Psoas muscle (tissue), 8 donors: ENCODE results near the gene MTCL1. TPM values are rescaled to one million over a fixed set of nuclear protein-coding genes. Genes with fewer than 3 reads are reported as not detected.

ENCODE experiments used
- ATAC-seq, 4 donors: fragments of 200-7000 bp; cut with Tn5 transposase; one replicate each; pipeline ENCODE4 v1.9.1; 2020; ENCODE audit warnings: moderate library complexity in 3 of 4, mild to moderate bottlenecking in 2 of 4
- DNase-seq, 2 donors: peaks; one replicate each; pipeline ENCODE4 v3.0.0-alpha.2; 2020
- H3K27ac ChIP-seq: fragments of 200-600 bp; one replicate; pipeline ENCODE4 v1.8.0; 2022
- H3K27me3 ChIP-seq, 3 donors: fragments of 200-600 bp in 1 of 3; one replicate each; pipeline versions ENCODE4 v1.6.1 to v1.8.0; 2013 to 2022; ENCODE audit warnings: low read length in 2 of 3, mild to moderate bottlenecking in 2 of 3, moderate library complexity in 1 of 3; ENCODE audit not compliant: insufficient read depth in 3 of 3
- H3K36me3 ChIP-seq, 2 donors: fragments of 200-600 bp in 1 of 2; one replicate each; pipeline versions ENCODE4 v1.6.1 to v1.8.0; 2013 to 2022; ENCODE audit warnings: low read depth in 1 of 2, mild to moderate bottlenecking in 1 of 2, moderate library complexity in 1 of 2; ENCODE audit not compliant: insufficient read depth in 1 of 2
- H3K4me1 ChIP-seq: fragments of 200-600 bp; one replicate; pipeline ENCODE4 v1.8.0; 2022
- H3K4me3 ChIP-seq: fragments of 200-600 bp; one replicate; pipeline ENCODE4 v1.8.0; 2022; ENCODE audit warnings: mild to moderate bottlenecking
- H3K9me3 ChIP-seq: fragments of 200-600 bp; one replicate; pipeline ENCODE4 v1.8.0; 2022
- WGBS, 3 donors: extraction: QIAGEN DNeasy Blood & Tissue Kit; methylation state at CpG; one replicate each; pipeline versions ENCODE4 v1.1.6 to v1.1.7; 2013; 5-methylcytosine and 5-hydroxymethylcytosine counted together
- intact Hi-C, 2 donors: fragments of 100-400 bp; cut with DNase I; formaldehyde crosslinking; loops; one replicate each; pipeline versions ENCODE4 v1.11.0 to v1.14.2; 2022
- polyA plus RNA-seq, 3 donors: library from polyadenylated mRNA; stranded (reverse); fragments of 200-250 nt; gene quantifications; one replicate each; pipeline ENCODE4 v1.2.3, GENCODE V29; 2013
- total RNA-seq, 4 donors: library from RNA; stranded (reverse); fragmentation: NEBNext Ultra II Directional in 2 of 4; extraction: Animal tissue kit (Norgen Biotek cat#: 25700) in 2 of 4; gene quantifications; one replicate each; pipeline versions ENCODE4 v1.2.1 to v1.2.4, GENCODE V29; 2021 to 2023
- TF ChIP-seq, protein P1 (sequence below): fragments of 200-600 bp; IDR thresholded peaks from one replicate; pipeline ENCODE4 v1.8.0; 2022; ENCODE audit warnings: antibody characterized with exemption
- donor health status: healthy with polysubstance abuse.
- donor health status: DM: no; HTN: no; CAD: no; lungs with moderate emphysema.
- donor health status: Bipolar disorder and iron deficiency.
- donor health status: healthy.
- donor health status: DM: yes; HTN: yes; CAD: no.
- donor health status: DM: no; HTN: no; CAD: no.
- donor health status: DM: no; HTN: no; CAD: no.
- donor health status: DM: yes; HTN: yes; CAD: no.

The MTCL1 gene
- total and polyA plus RNA-seq, 7 donors: 1.3 to 5.3 (median 3.0) TPM

DNA sequence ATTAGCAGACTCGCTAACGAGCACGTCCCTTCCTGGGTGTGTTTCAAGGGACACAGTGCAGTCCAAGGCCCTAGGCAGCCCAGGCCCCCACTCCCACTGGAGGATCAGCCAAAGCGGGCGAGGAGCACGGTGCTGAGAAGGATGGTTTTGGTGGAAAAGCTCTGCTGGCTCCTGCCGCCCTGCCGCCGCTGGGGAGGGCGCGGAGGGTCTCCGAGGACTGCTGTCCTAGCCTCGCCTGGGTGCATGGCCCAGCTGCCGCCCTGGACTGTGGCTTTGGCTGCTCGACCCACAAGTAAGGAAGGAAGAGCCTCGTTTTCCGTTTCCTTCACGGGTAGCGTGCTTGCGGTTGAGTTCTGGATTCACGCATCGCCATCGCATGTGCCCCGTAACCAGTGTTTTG lies 79.9 kb downstream of the MTCL1 start:
- WGBS, 3 donors: 96 to 97% (median 96%) methylated on average over 24 of the region's 24 CpGs

DNA sequence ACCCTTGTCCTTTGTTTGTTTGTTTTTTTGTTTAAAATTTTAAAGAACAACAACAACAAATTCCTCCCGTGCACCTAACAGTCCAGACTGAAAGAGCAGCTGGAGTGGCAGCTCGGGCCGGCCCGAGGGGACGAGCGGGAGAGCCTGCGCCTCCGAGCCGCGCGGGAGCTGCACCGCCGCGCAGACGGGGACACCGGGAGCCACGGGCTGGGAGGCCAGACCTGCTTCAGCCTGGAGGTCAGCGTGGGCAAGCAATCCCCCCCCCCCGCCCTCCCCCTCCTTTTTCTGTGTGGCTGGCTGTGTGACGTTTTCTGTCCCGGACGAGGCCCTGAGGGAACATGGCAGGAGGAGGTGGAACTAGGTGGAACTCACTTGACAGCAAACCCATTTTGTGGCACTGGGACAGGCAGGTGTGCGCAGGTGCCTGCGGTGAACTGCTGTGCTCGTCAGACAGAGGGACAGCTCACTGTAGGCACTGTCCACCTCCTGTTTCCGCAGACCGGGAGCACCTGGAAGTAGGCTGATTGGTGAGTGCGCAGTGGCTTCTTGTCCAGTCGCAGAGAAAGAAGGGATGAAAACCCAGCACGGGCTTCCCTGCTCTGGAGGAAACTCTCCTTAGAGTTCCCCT lies 80.6 kb downstream of the MTCL1 start:
- Histone ChIP-seq H3K9me3 (no peaks in the 10 kb centered on the region), H3K4me1 (peaks cover 7% of the 10 kb centered on the region), H3K36me3 (no peaks in the 10 kb centered on the region), H3K4me3 (no peak overlapping the region), H3K27ac (no peak overlapping the region), H3K27me3 (no peaks in the 10 kb centered on the region)
- intact Hi-C loops: loop anchor here in 1 of 2 donors (5.0 kb wide), 1 partner anchor 39 kb away; no protein-coding TSS in a partner anchor
- TF ChIP-seq, protein P1, sequence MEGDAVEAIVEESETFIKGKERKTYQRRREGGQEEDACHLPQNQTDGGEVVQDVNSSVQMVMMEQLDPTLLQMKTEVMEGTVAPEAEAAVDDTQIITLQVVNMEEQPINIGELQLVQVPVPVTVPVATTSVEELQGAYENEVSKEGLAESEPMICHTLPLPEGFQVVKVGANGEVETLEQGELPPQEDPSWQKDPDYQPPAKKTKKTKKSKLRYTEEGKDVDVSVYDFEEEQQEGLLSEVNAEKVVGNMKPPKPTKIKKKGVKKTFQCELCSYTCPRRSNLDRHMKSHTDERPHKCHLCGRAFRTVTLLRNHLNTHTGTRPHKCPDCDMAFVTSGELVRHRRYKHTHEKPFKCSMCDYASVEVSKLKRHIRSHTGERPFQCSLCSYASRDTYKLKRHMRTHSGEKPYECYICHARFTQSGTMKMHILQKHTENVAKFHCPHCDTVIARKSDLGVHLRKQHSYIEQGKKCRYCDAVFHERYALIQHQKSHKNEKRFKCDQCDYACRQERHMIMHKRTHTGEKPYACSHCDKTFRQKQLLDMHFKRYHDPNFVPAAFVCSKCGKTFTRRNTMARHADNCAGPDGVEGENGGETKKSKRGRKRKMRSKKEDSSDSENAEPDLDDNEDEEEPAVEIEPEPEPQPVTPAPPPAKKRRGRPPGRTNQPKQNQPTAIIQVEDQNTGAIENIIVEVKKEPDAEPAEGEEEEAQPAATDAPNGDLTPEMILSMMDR: no peak
- no peak for ATAC-seq
- WGBS, 3 donors: 94 to 97% (median 95%) methylated on average over 29 to 30 of the region's 30 CpGs
- no peak for DNase-seq

More for the DNA sequence above, 79.9 kb downstream of the MTCL1 start:
- ATAC-seq: no peak
- H3K4me3 ChIP-seq: no peak overlapping the region
- intact Hi-C loops: loop anchor here in 1 of 2 donors (5.0 kb wide), 1 partner anchor 38 kb away; no protein-coding TSS in a partner anchor
- H3K27ac ChIP-seq: no peak overlapping the region
- no peak for DNase-seq
- peaks cover 7% of the 10 kb centered on the region for H3K4me1 ChIP-seq
- no peaks in the 10 kb centered on the region for H3K27me3 ChIP-seq
- H3K36me3 ChIP-seq: no peaks in the 10 kb centered on the region
- H3K9me3 ChIP-seq: no peaks in the 10 kb centered on the region
- TF ChIP-seq, protein P1: no peak

- Histone ChIP-seq H3K27me3 (no peaks in the 10 kb centered on the region), H3K27ac (no peak overlapping the region), H3K36me3 (no peaks in the 10 kb centered on the region), H3K4me3 (no peak overlapping the region), H3K9me3 (no peaks in the 10 kb centered on the region), H3K4me1 (peaks cover 7% of the 10 kb centered on the region)
- intact Hi-C loops: loop anchor here in 1 of 2 donors (5.0 kb wide), 1 partner anchor 39 kb away; no protein-coding TSS in a partner anchor
- 86 to 91% (median 87%) methylated on average over 17 of the region's 17 CpGs for WGBS, 3 donors
- no peak for ATAC-seq
- no peak for DNase-seq
- TF ChIP-seq, protein P1: no peak
These were observed 81.4 kb downstream of the MTCL1 start for GRCh38 chr18:8786483-8787370.

- DNase-seq (no peak), ATAC-seq (no peak)
- intact Hi-C loops: loop anchor here in 1 of 2 donors (5.0 kb wide), 1 partner anchor 40 kb away; no protein-coding TSS in a partner anchor
- no peak overlapping the region for H3K4me3 ChIP-seq
- no peaks in the 10 kb centered on the region for H3K9me3 ChIP-seq
- no peaks in the 10 kb centered on the region for H3K36me3 ChIP-seq
- H3K27me3 ChIP-seq: no peaks in the 10 kb centered on the region
- H3K27ac ChIP-seq: no peak overlapping the region
- WGBS, 3 donors: 89 to 96% (median 93%) methylated on average over 6 of the region's 6 CpGs
- peaks cover 7% of the 10 kb centered on the region for H3K4me1 ChIP-seq
- TF ChIP-seq, protein P1: no peak
These were observed 82.0 kb downstream of the MTCL1 start for GRCh38 chr18:8787371-8787670.
